GM21737 (cell line): ENCODE measurements around the gene PCSK5.
"Not testable (repeated sequence)": the region's sequence is repeated elsewhere in the genome, so short reads cannot be mapped to it uniquely, and the experiment has no call there.

ENCODE experiments used
- ATAC-seq: cut with Tn5 transposase; IDR thresholded peaks from one replicate; pipeline ENCODE4 v1.9.1; 2021; ENCODE audit warnings: mild to moderate bottlenecking, moderate library complexity; ENCODE audit not compliant: unreplicated experiment

PCSK5 gene

GRCh38 chr9:75962013-75962661 is 71.7 kb downstream of the PCSK5 start:
- ATAC-seq = no peak

- ATAC-seq = no peak
Observed at GRCh38 chr9:75962662-75963036, 72.2 kb downstream of the PCSK5 start.

- not testable (repeated sequence) for ATAC-seq
Observed at GRCh38 chr9:75963321-75963720, 72.8 kb downstream of the PCSK5 start.

- ATAC-seq = no peak
Observed at GRCh38 chr9:75964427-75964826, 74.0 kb downstream of the PCSK5 start.

- ATAC-seq = no peak
Observed at GRCh38 chr9:75965231-75965630, 74.8 kb downstream of the PCSK5 start.

GRCh38 chr9:75967556-75967955 is 77.1 kb downstream of the PCSK5 start:
- ATAC-seq = no peak

GRCh38 chr9:75974016-75974766 is 83.7 kb downstream of the PCSK5 start:
- ATAC-seq = no peak

GRCh38 chr9:75975071-75975470 is 84.6 kb downstream of the PCSK5 start:
- no peak for ATAC-seq

- no peak for ATAC-seq
Observed at GRCh38 chr9:75976549-75976948, 86.1 kb downstream of the PCSK5 start.

GRCh38 chr9:75979362-75979761 is 88.9 kb downstream of the PCSK5 start:
- ATAC-seq = no peak

- ATAC-seq = no peak
Observed at GRCh38 chr9:75983319-75984045, 93.0 kb downstream of the PCSK5 start.

GRCh38 chr9:75985515-75985914 is 95.0 kb downstream of the PCSK5 start:
- ATAC-seq = no peak

- ATAC-seq = no peak
Observed at GRCh38 chr9:75988663-75989062, 98.2 kb downstream of the PCSK5 start.

- no peak for ATAC-seq
Observed at GRCh38 chr9:75990156-75990555, 99.7 kb downstream of the PCSK5 start.

- no peak for ATAC-seq
Observed at GRCh38 chr9:75990576-75991304, 100.3 kb downstream of the PCSK5 start.

- no peak for ATAC-seq
Observed at GRCh38 chr9:75992482-75993206, 102.2 kb downstream of the PCSK5 start.

GRCh38 chr9:75993434-75993833 is 103.0 kb downstream of the PCSK5 start:
- ATAC-seq = no peak

- ATAC-seq = no peak
Observed at GRCh38 chr9:75995066-75995465, 104.6 kb downstream of the PCSK5 start.

- ATAC-seq = no peak
Observed at GRCh38 chr9:75996726-75997125, 106.3 kb downstream of the PCSK5 start.

- ATAC-seq = no peak
Observed at GRCh38 chr9:75997206-75997605, 106.7 kb downstream of the PCSK5 start.
